ENCODE data around the gene SLC25A29. TPM values are rescaled to one million over a fixed set of nuclear protein-coding genes. Genes with fewer than 3 reads are reported as not detected.

SLC25A29 gene
- total and polyA plus RNA-seq, 2 of the 8 experiments (the other 6 are each of a cell fraction or from before 2014, with no cell fraction given), result 135 to 177 TPM

DNA sequence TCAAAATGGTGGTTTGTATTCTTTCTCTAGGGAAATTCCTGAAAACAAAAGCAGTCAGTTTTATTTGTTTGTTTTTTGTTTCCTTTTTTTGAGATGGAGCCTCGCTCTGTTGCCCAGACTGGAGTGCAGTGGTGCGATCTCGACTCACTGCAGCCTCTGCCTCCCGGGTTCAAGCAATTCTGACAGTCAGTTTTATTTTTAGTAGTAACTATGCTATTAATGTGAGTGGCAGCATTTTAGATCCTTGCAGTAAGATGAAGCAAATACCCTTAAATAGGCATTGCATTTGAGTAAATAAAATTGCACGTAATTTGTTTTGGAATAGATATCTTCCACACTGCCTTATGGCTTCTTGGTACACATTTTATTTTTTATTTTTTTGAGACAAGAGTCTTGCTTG, 43.7 kb downstream of the SLC25A29 start:
- Histone ChIP-seq H3K4me1 (replicated peaks in 1 of 4; ENCODE audit: control insufficient read depth in 3 of 4, insufficient read depth in 4 of 4, low read length in 3 of 4) (peaks cover 0 to 4% (median 0%) of the 10 kb centered on the region in 4 experiments; a peak in 1 of 7 replicates), H3K4me2 (ENCODE audit: insufficient read depth in 1 of 2, low read depth in 2 of 2, low read length in 2 of 2) (no peak overlapping the region), H2BK120ac (replicated peaks; ENCODE audit: low read depth, low read length) (no peak overlapping the region), H3K9me3 (ENCODE audit: insufficient read depth in 2 of 2, low read depth in 1 of 2, low read length in 1 of 2) (no peaks in the 10 kb centered on the region), H3K14ac (ENCODE audit: insufficient read length) (no peak overlapping the region), H3K36me3 (ENCODE audit: control insufficient read depth in 2 of 4, insufficient read depth in 4 of 4, low read length in 3 of 4) (peaks cover 2 to 31% (median 7%) of the 10 kb centered on the region in 4 experiments; a peak in 6 of 8 replicates), H4K20me1 (replicated peaks in 1 of 2; ENCODE audit: control insufficient read depth in 1 of 2, insufficient read depth in 2 of 2, low read length in 2 of 2) (peaks cover 21 to 33% of the 10 kb centered on the region in 2 experiments), H3K23me2 (ENCODE audit: low read depth, low read length) (no peaks in the 10 kb centered on the region), H2BK15ac (ENCODE audit: low read length) (no peak overlapping the region), H3K23ac (ENCODE audit: insufficient read length) (no peak overlapping the region), H2BK20ac (ENCODE audit: low read length) (no peak overlapping the region), H3K18ac (ENCODE audit: extremely low read depth, low read length) (no peak overlapping the region), H2BK12ac (ENCODE audit: low read depth, low read length) (no peak overlapping the region), H4K91ac (replicated peaks; ENCODE audit: insufficient read length, low read length) (no peak overlapping the region), H3K4ac (replicated peaks; ENCODE audit: insufficient read length, low read depth, low read length) (no peak overlapping the region), H3K79me2 (ENCODE audit: control insufficient read depth in 1 of 2, insufficient read depth in 2 of 2, low read length in 2 of 2) (peaks cover 26 to 96% of the 10 kb centered on the region in 2 experiments), H3K27me3 (replicated peaks in 1 of 4; ENCODE audit: control insufficient read depth in 3 of 4, extremely low read depth in 1 of 4, insufficient read depth in 3 of 4, low read length in 3 of 4) (no peaks in the 10 kb centered on the region), H3K27ac (ENCODE audit: low read depth, low read length) (no peak overlapping the region), H2BK5ac (ENCODE audit: low read depth, low read length) (no peak overlapping the region), H3K4me3 (ENCODE audit: extremely low read depth in 1 of 4, insufficient read depth in 2 of 4, low read depth in 3 of 4, low read length in 4 of 4) (no peak overlapping the region), H3K9ac (replicated peaks in 1 of 4; ENCODE audit: extremely low read depth in 1 of 4, low read depth in 3 of 4, low read length in 3 of 4) (no peak overlapping the region), H4K5ac (ENCODE audit: insufficient read length, low read depth, low read length) (no peak overlapping the region), H4K8ac (ENCODE audit: extremely low read depth, insufficient read depth, low read length) (no peak overlapping the region), H3K56ac (replicated peaks; ENCODE audit: insufficient read length, low read depth, low read length) (no peak overlapping the region), H3K79me1 (ENCODE audit: low read depth, low read length) (peaks cover 12% of the 10 kb centered on the region), H2AFZ (ENCODE audit: low read length) (no peak overlapping the region), H2AK5ac (ENCODE audit: low read depth, low read length) (no peak overlapping the region)
- DNase-seq (ENCODE audit: low read depth in 1 of 2, low spot score in 2 of 2) (no peak), FAIRE-seq (no peak)
- ChIA-PET POLR2A (ENCODE audit: partially characterized antibody) (no interaction called here), CTCF (ENCODE audit: partially characterized antibody) (interaction anchor here (0.8 to 1.6 kb wide), 3 partner anchors 10 to 21 kb away, joined by 3 to 7 read pairs (median 3); no protein-coding TSS in a partner anchor)
- TF ChIP-seq POLR2AphosphoS5 (IDR thresholded peaks at IDR 0.05; ENCODE audit: low read depth, low read length), result no peak
- no peak for TF ChIP-seq JUN (IDR thresholded peaks at IDR 0.05; ENCODE audit: low read depth, low read length)
- no peak for TF ChIP-seq POLR2A (IDR thresholded peaks at IDR 0.05; ENCODE audit: control extremely low read depth in 1 of 2, low read depth in 2 of 2, low read length in 2 of 2)
- TF ChIP-seq, protein P1, sequence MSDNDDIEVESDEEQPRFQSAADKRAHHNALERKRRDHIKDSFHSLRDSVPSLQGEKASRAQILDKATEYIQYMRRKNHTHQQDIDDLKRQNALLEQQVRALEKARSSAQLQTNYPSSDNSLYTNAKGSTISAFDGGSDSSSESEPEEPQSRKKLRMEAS (IDR thresholded peaks at IDR 0.05), result no peak
- TF ChIP-seq CTCF (IDR thresholded peaks at IDR 0.05; ENCODE audit: control extremely low read depth in 1 of 3, insufficient read depth in 1 of 3, low read depth in 1 of 3, low read length in 3 of 3), result no peak
- no peak for TF ChIP-seq CTBP2 (IDR thresholded peaks at IDR 0.05; ENCODE audit: borderline replicate concordance, insufficient read depth, insufficient read length, low read length)
- 98% methylated on average over 5 of the region's 5 CpGs; no CpG with 5 or more reads in 1 of the 2 experiments for WGBS, 2 experiments (ENCODE audit: extremely low coverage in 1 of 2, insufficient coverage in 1 of 2, insufficient read length in 1 of 2, insufficient replicate concordance in 2 of 2, low coverage in 1 of 2, low lambda C conversion rate in 2 of 2, missing lambda C conversion rate in 1 of 2)

All from H1 (cell line).